Esophagus (tissue), 2 donors: ENCODE data around the gene IGF1. TPM values are rescaled to one million over a fixed set of nuclear protein-coding genes. Genes with fewer than 3 reads are reported as not detected.
A peak's percentile ranks its signal among the peaks of the same experiment; 100 is the strongest.

Experiments
- H3K27ac ChIP-seq, 2 donors: one replicate each; pipeline ENCODE4 v1.5.1; 2013; ENCODE audit warnings: low read depth in 2 of 2, mild to moderate bottlenecking in 2 of 2, inconsistent platforms in 1 of 2, low read length in 1 of 2, moderate library complexity in 1 of 2
- H3K27me3 ChIP-seq, 2 donors: one replicate each; pipeline ENCODE4 v1.6.1; 2013; ENCODE audit warnings: low read length in 2 of 2, control low read depth in 1 of 2, mild to moderate bottlenecking in 1 of 2; ENCODE audit not compliant: insufficient read depth in 2 of 2, control insufficient read depth in 1 of 2
- H3K36me3 ChIP-seq, 2 donors: one replicate each; pipeline ENCODE4 v1.6.1; 2013; ENCODE audit warnings: low read length in 1 of 2; ENCODE audit not compliant: control insufficient read depth in 2 of 2, insufficient read depth in 2 of 2
- H3K4me1 ChIP-seq, 2 donors: one replicate each; pipeline ENCODE4 v1.6.1; 2013; ENCODE audit warnings: low read length in 1 of 2; ENCODE audit not compliant: control insufficient read depth in 2 of 2, insufficient read depth in 2 of 2
- H3K4me3 ChIP-seq, 2 donors: one replicate each; pipeline ENCODE4 v1.5.1; 2013; ENCODE audit warnings: low read length in 2 of 2, mild to moderate bottlenecking in 2 of 2, low read depth in 1 of 2, moderate library complexity in 1 of 2
- H3K9me3 ChIP-seq, 2 donors: one replicate each; pipeline ENCODE4 v1.6.1; 2013; ENCODE audit warnings: mild to moderate bottlenecking in 2 of 2, low read depth in 1 of 2, low read length in 1 of 2, moderate library complexity in 1 of 2; ENCODE audit not compliant: control insufficient read depth in 2 of 2, insufficient read depth in 1 of 2
- WGBS, 2 donors: extraction: QIAGEN DNeasy Blood & Tissue Kit; methylation state at CpG; one replicate each; pipeline ENCODE4 v1.1.7; 2013; 5-methylcytosine and 5-hydroxymethylcytosine counted together
- polyA plus RNA-seq, 2 donors: library from polyadenylated mRNA; stranded (reverse); fragments of 200-250 nt; gene quantifications; one replicate each; pipeline ENCODE4 v1.2.3, GENCODE V29; 2013
- donor health status: healthy with polysubstance abuse.
- donor health status: Bipolar disorder and iron deficiency.

Gene IGF1
- polyA plus RNA-seq, 2 donors: 0.56 to 0.90 TPM

- Histone ChIP-seq H3K9me3 (no peaks in the 10 kb centered on the region), H3K27ac (no peak overlapping the region), H3K27me3 (no peaks in the 10 kb centered on the region), H3K4me3 (no peak overlapping the region), H3K4me1 (no peaks in the 10 kb centered on the region), H3K36me3 (no peaks in the 10 kb centered on the region)
- WGBS, 2 donors: 68 to 75% methylated on average over 5 of the region's 5 CpGs
Measured at GRCh38 chr12:102468261-102468915, 12.0 kb downstream of the IGF1 start.

GRCh38 chr12:102465762-102466560 lies 14.4 kb downstream of the IGF1 start:
- no peak overlapping the region for H3K4me3 ChIP-seq
- no peaks in the 10 kb centered on the region for H3K9me3 ChIP-seq
- no peaks in the 10 kb centered on the region for H3K27me3 ChIP-seq
- no peaks in the 10 kb centered on the region for H3K4me1 ChIP-seq
- WGBS, 2 donors: 76 to 82% methylated on average over 9 of the region's 9 CpGs
- H3K36me3 ChIP-seq: no peaks in the 10 kb centered on the region
- no peak overlapping the region for H3K27ac ChIP-seq

GRCh38 chr12:102463659-102464249 lies 16.6 kb downstream of the IGF1 start:
- H3K27ac ChIP-seq: no peak overlapping the region
- no peaks in the 10 kb centered on the region for H3K4me1 ChIP-seq
- no peaks in the 10 kb centered on the region for H3K9me3 ChIP-seq
- WGBS, 2 donors: 88 to 95% methylated on average over 2 of the region's 2 CpGs
- H3K4me3 ChIP-seq: no peak overlapping the region
- no peaks in the 10 kb centered on the region for H3K27me3 ChIP-seq
- H3K36me3 ChIP-seq: no peaks in the 10 kb centered on the region

GRCh38 chr12:102462795-102463465 lies 17.4 kb downstream of the IGF1 start:
- Histone ChIP-seq H3K4me3 (no peak overlapping the region), H3K36me3 (no peaks in the 10 kb centered on the region), H3K27ac (no peak overlapping the region), H3K27me3 (no peaks in the 10 kb centered on the region), H3K9me3 (no peaks in the 10 kb centered on the region), H3K4me1 (no peaks in the 10 kb centered on the region)
- WGBS, 2 donors: 73 to 75% methylated on average over 8 of the region's 8 CpGs

GRCh38 chr12:102462386-102462785 lies 18.0 kb downstream of the IGF1 start:
- Histone ChIP-seq H3K4me1 (no peaks in the 10 kb centered on the region), H3K36me3 (no peaks in the 10 kb centered on the region), H3K27ac (no peak overlapping the region), H3K9me3 (no peaks in the 10 kb centered on the region), H3K27me3 (no peaks in the 10 kb centered on the region), H3K4me3 (no peak overlapping the region)
- 57 to 68% methylated on average over 1 of the region's 1 CpG for WGBS, 2 donors

- H3K27me3 ChIP-seq: no peaks in the 10 kb centered on the region
- H3K27ac ChIP-seq: no peak overlapping the region
- no peak overlapping the region for H3K4me3 ChIP-seq
- no peaks in the 10 kb centered on the region for H3K4me1 ChIP-seq
- H3K36me3 ChIP-seq: no peaks in the 10 kb centered on the region
- WGBS, 2 donors: 59 to 65% methylated on average over 1 of the region's 1 CpG
- no peaks in the 10 kb centered on the region for H3K9me3 ChIP-seq
Measured at GRCh38 chr12:102461501-102461900, 18.9 kb downstream of the IGF1 start.

- H3K9me3 ChIP-seq: no peaks in the 10 kb centered on the region
- H3K27me3 ChIP-seq: no peaks in the 10 kb centered on the region
- H3K36me3 ChIP-seq: no peaks in the 10 kb centered on the region
- no peak overlapping the region for H3K4me3 ChIP-seq
- H3K4me1 ChIP-seq: peaks cover 0 to 3% of the 10 kb centered on the region in 2 donors
- 75 to 78% methylated on average over 5 of the region's 5 CpGs for WGBS, 2 donors
- H3K27ac ChIP-seq: no peak overlapping the region
Measured at GRCh38 chr12:102459314-102459713, 21.0 kb downstream of the IGF1 start.

GRCh38 chr12:102454808-102455760 lies 25.3 kb downstream of the IGF1 start:
- WGBS, 2 donors: 77 to 83% methylated on average over 4 of the region's 4 CpGs
- no peaks in the 10 kb centered on the region for H3K27me3 ChIP-seq

GRCh38 chr12:102454330-102454729 lies 26.0 kb downstream of the IGF1 start:
- Histone ChIP-seq H3K27me3 (no peaks in the 10 kb centered on the region), H3K36me3 (no peaks in the 10 kb centered on the region), H3K4me1 (peaks cover 0 to 3% of the 10 kb centered on the region in 2 donors), H3K4me3 (no peak overlapping the region), H3K9me3 (no peaks in the 10 kb centered on the region), H3K27ac (no peak overlapping the region)
- 79 to 93% methylated on average over 2 of the region's 2 CpGs for WGBS, 2 donors

More at GRCh38 chr12:102454808-102455760, 25.3 kb downstream of the IGF1 start:
- no peak overlapping the region for H3K4me3 ChIP-seq
- H3K27ac ChIP-seq: peak overlapping the region; percentile 18 to 37
- H3K4me1 ChIP-seq: peaks cover 0 to 3% of the 10 kb centered on the region in 2 donors
- H3K36me3 ChIP-seq: no peaks in the 10 kb centered on the region
- no peaks in the 10 kb centered on the region for H3K9me3 ChIP-seq
